SU-DHL-6 (cell line): ENCODE measurements around the gene LAMC3.

Experiments
- EZH2phosphoT487 ChIP-seq: fragments of 200-600 bp; sonication (generic), shearing (Covaris generic); conservative IDR thresholded peaks from 2 replicates; pipeline ENCODE4 v1.6.1; 2018; ENCODE audit warnings: mild to moderate bottlenecking, antibody characterized with exemption, low read length, moderate library complexity, mixed read lengths
- TF ChIP-seq, protein P1 (sequence below): fragments of 200-600 bp; sonication (generic); IDR thresholded peaks from one replicate; pipeline ENCODE4 v1.5.1; 2017; ENCODE audit warnings: antibody characterized with exemption, mild to moderate bottlenecking, low read length, moderate library complexity; ENCODE audit not compliant: insufficient read depth, poor library complexity, severe bottlenecking

DNA sequence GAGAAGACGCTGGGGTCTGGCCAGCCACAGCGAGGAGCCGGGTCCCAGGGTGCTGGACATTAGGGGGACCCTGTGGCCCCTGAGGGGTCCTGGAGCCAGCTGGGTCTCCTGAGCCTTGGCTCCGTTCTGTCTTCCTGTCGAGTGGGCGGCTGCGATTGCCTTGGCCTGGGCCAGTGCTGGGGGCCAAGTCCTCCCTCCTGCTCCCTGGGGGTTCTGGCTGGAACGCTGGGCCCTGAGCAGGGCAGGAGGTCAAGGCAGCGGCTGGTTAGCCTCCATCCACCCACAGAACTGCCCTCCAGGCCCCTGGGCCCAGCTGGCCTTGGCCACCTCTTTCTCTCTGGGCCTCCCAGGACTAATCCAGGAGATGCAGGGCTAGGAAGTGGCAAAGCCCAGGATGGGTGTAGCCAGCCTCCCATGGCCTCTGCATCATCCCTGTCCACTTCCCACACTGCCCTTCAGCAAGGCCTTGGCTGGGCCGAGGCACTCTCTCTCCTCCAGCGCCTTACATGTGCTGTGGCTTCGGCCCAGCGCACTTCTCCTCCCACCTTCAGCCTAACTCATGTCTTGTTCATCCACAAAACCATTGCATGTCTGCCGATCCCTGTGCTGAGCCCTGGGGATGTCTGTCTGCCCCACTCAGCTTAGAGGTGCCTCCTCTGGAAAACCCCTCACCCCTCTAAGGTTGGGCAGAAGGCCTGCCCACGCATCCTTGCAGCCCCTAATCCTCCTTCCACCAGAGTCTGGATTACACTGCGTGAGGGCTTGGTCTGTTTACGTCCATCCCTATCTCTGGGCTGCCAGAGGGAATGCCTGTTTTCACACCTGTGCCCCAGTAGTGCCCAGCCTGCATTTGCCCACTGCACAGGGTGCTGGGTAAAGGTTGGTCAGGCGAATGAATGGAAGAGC, 5.0 kb downstream of the LAMC3 start:
- no peak for TF ChIP-seq EZH2phosphoT487
- TF ChIP-seq, protein P1, sequence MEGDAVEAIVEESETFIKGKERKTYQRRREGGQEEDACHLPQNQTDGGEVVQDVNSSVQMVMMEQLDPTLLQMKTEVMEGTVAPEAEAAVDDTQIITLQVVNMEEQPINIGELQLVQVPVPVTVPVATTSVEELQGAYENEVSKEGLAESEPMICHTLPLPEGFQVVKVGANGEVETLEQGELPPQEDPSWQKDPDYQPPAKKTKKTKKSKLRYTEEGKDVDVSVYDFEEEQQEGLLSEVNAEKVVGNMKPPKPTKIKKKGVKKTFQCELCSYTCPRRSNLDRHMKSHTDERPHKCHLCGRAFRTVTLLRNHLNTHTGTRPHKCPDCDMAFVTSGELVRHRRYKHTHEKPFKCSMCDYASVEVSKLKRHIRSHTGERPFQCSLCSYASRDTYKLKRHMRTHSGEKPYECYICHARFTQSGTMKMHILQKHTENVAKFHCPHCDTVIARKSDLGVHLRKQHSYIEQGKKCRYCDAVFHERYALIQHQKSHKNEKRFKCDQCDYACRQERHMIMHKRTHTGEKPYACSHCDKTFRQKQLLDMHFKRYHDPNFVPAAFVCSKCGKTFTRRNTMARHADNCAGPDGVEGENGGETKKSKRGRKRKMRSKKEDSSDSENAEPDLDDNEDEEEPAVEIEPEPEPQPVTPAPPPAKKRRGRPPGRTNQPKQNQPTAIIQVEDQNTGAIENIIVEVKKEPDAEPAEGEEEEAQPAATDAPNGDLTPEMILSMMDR: no peak
